Rectal smooth muscle tissue (tissue), 1 donor: ENCODE data around the gene SEMA6A.

Experiments
- H3K27ac ChIP-seq: one replicate; pipeline ENCODE4 v1.7.0; 2013; ENCODE audit warnings: low read depth, low read length, inconsistent platforms
- H3K27me3 ChIP-seq: one replicate; pipeline ENCODE4 v1.7.0; 2013; ENCODE audit warnings: low read length; ENCODE audit not compliant: control insufficient read depth, insufficient read depth
- H3K36me3 ChIP-seq: one replicate; pipeline ENCODE4 v1.7.0; 2013; ENCODE audit warnings: low read length; ENCODE audit not compliant: control insufficient read depth, insufficient read depth
- H3K4me1 ChIP-seq: one replicate; pipeline ENCODE4 v1.7.0; 2013; ENCODE audit warnings: low read length; ENCODE audit not compliant: control insufficient read depth, insufficient read depth
- H3K4me3 ChIP-seq: one replicate; pipeline ENCODE4 v1.7.0; 2013; ENCODE audit warnings: low read length
- H3K9ac ChIP-seq: one replicate; pipeline ENCODE4 v1.7.0; 2013; ENCODE audit warnings: low read length

Gene SEMA6A

DNA sequence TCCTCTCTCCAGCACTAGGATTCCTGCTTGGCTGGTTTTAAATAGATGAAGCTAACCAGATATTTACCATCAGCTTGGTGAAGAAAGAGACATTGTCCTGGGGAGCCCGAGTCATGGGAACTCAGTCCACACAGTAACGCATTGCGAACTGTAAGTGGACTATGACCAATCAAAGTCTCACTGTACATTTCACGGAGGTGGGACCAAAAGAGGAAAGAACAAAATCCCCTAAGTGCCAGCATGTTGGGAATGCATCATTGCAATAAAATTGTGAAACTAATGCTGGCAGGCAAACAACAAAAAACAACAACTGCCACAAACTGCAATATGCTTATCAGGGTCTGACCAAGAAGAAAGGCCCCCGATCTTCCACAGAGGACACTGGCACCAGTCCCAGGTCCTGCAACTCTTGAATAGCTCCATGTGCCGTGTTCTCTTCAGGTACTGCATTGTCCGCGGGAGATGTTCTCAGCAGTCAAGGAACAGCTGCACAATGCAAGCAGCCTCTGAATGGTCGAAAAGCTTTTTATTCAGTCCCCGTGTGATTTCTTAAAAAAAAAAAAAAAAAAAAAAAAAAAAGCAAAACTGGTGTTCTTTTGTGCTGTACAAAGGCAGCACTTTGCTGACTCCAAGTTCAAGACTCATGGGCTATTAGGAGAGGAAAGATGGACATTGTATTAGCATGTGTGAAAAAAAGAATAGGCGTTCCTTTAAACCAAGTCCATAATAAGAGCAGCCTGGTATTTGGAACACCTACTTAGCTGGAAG, 38.1 kb downstream of the SEMA6A start:
- Histone ChIP-seq H3K4me3 (peak overlapping the region; percentile 17), H3K27ac (no peak overlapping the region), H3K36me3 (no peaks in the 10 kb centered on the region), H3K27me3 (no peaks in the 10 kb centered on the region), H3K4me1 (no peaks in the 10 kb centered on the region), H3K9ac (no peak overlapping the region)

DNA sequence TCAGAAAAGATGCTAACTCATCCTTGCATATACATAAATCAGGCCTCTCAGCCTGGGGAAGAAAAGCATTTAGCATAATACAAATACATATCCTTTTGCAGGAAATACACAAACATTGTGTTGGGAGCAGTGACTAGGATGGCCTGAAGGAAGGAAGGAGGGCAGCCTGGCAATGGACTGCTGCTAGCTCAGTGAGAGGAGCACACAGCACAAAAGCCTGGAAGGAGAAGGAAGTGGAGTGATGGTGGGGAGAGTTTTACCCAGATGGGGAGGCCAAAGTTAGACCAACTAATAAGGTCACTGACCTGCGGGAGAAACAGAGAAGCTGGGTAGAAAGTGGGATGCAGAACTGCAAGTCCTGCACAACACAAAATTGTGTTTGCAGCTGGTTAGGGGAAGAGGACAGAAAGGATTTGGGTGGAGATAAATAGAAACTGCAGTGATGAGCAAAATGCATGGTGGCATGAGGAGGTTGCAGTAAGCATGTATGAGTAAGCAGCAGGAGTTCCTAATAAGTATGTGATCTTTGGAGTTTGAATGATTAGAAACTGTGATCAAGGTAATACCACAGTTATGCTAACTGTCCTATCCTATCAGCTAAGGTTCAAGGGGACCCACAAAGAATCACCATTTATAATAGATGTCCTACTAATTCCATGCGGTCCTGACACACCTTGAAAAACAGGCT, 39.5 kb downstream of the SEMA6A start:
- H3K27ac ChIP-seq: no peak overlapping the region
- H3K9ac ChIP-seq: no peak overlapping the region
- no peaks in the 10 kb centered on the region for H3K36me3 ChIP-seq
- H3K4me3 ChIP-seq: no peak overlapping the region
- no peaks in the 10 kb centered on the region for H3K4me1 ChIP-seq
- no peaks in the 10 kb centered on the region for H3K27me3 ChIP-seq

- H3K27me3 ChIP-seq: no peaks in the 10 kb centered on the region
- H3K4me3 ChIP-seq: no peak overlapping the region
- H3K36me3 ChIP-seq: no peaks in the 10 kb centered on the region
- no peak overlapping the region for H3K9ac ChIP-seq
- H3K27ac ChIP-seq: peak overlapping the region; percentile 40
- no peaks in the 10 kb centered on the region for H3K4me1 ChIP-seq
Observed at GRCh38 chr5:116532762-116533525, 41.7 kb downstream of the SEMA6A start.

DNA sequence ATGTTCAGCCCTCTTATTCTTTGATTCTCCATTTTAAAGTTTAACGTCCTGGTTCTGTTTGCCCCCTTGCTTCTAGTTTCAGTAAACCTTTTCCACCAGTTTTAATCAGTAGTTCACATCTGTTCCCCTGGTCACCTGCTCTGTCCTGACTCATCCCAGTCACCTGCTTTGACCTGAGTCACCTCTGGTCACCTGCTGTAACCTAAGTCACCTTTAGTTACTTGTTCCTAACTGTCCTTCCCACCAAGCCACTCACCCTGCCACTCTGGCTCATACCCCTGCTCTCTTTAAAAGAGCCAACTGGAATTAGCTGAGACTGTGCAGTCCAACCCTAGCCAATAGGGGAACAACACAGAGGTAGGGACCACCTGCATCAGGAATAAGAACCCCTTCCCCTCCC, 43.0 kb downstream of the SEMA6A start:
- no peak overlapping the region for H3K4me3 ChIP-seq
- no peaks in the 10 kb centered on the region for H3K27me3 ChIP-seq
- no peaks in the 10 kb centered on the region for H3K36me3 ChIP-seq
- H3K27ac ChIP-seq: no peak overlapping the region
- H3K9ac ChIP-seq: no peak overlapping the region
- H3K4me1 ChIP-seq: no peaks in the 10 kb centered on the region

DNA sequence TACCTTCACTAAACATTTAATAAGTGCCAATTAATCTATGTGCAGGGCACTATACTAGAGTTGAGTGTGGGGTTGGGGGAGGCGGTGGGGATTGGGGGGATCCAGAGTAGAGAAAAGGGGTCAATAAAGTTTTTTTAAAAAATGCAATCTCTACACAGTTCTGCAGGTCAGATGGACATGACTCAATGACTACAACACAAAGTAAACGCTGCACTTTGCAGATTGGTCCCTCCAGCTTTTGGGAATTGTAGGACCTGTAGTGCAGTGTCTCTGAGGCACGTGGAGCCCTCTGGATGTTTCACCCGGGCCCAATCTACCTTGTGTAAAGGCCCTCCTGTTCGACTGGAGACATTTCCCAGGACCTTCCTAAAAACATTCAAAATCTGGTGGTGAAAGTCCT, 43.5 kb downstream of the SEMA6A start:
- Histone ChIP-seq H3K27me3 (no peaks in the 10 kb centered on the region), H3K4me1 (no peaks in the 10 kb centered on the region), H3K4me3 (no peak overlapping the region), H3K36me3 (no peaks in the 10 kb centered on the region), H3K27ac (no peak overlapping the region), H3K9ac (no peak overlapping the region)

DNA sequence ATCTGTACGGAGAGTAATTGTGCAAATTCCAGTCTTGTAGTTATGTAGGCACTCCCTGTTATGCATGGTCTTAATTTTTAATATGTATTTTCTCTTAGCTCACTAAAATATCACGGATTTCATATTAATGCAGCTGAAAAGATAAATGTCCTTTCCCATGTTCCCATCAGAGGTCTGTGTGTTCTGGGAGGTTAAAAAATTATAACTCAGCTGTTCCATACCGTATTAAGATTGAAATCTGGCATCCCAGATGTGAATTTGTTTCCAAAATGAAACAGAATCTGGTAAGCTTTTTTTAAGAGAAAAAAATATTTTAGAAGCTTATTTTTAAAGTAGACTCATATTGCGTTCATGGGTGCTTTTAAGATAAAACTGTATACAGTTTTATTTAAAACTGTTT, 44.3 kb downstream of the SEMA6A start:
- H3K4me1 ChIP-seq: no peaks in the 10 kb centered on the region
- H3K27me3 ChIP-seq: no peaks in the 10 kb centered on the region
- H3K9ac ChIP-seq: no peak overlapping the region
- H3K36me3 ChIP-seq: no peaks in the 10 kb centered on the region
- no peak overlapping the region for H3K4me3 ChIP-seq
- no peak overlapping the region for H3K27ac ChIP-seq

DNA sequence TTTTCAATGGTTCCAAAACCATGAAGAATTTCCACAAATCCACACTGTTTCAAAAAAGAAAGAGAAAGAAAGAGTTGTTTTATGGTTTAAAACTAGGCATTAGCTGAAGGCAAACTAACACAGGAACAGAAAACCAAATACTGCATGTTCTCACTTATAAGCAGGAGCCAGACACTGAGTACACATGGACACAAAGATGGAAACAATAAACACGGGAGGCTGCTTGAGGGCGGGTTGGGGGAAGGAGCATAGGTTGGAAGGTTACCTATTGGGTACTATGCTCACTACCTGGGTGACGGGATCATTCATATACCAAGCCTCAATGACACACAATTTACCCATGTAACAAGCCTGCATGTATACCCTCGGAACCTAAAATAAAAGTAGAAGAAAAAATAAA, 45.0 kb downstream of the SEMA6A start:
- Histone ChIP-seq H3K9ac (no peak overlapping the region), H3K27ac (no peak overlapping the region), H3K36me3 (no peaks in the 10 kb centered on the region), H3K4me1 (peaks cover 4% of the 10 kb centered on the region), H3K4me3 (no peak overlapping the region), H3K27me3 (no peaks in the 10 kb centered on the region)

DNA sequence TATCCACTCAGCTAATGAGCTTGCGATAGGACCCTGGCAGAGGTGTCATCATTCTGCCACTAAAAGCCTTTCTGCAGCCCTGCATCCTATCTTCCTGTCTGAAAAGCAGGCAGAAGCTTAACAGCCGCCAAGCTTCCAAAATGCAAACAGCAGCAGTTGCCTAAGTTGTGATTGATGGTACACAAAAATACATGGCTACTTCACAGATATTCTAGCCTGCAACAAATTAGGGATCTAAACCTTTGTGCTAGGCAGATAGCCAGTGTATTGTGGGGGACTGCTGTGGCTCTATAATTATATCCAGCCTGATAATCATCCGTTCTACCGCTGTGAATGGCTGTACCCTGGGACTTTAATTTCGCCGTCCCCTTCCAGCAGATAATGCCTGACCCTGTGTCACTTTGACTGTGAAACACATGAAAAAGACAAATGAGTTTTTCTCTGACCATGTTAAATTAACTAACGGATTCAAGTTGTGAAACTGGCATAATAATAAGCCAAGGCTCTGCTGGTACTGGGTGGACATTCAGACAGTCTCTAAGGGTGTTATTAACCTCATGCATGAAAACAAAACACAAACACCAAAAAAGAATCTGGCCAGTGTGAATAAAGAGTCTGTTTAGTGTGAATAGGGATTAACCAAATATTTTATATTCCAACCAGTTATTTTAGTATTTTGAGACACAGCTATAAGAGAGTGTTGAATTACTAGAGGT, 45.9 kb downstream of the SEMA6A start:
- Histone ChIP-seq H3K9ac (no peak overlapping the region), H3K4me1 (peaks cover 12% of the 10 kb centered on the region), H3K36me3 (no peaks in the 10 kb centered on the region), H3K27me3 (no peaks in the 10 kb centered on the region), H3K27ac (no peak overlapping the region), H3K4me3 (peak overlapping the region; percentile 17)

DNA sequence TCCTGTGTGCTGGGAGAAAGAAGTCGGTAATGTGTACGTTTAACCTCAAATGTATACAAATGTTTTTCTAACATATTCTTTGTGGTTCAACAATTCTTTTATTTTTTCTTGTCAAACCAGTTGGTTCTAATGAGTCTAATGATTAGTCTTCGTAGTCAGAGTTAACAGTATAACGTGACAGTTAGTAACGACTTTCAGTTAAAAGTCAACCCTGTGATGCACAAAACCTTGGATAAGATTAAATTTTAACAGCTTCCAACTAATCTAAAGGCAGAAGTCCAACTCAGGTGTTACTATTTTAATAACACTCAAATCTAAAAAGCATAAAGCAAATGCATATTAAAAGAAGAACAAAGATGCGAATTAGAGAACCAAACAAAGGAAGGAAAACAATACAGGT, 47.0 kb downstream of the SEMA6A start:
- no peak overlapping the region for H3K27ac ChIP-seq
- H3K36me3 ChIP-seq: no peaks in the 10 kb centered on the region
- H3K9ac ChIP-seq: no peak overlapping the region
- no peak overlapping the region for H3K4me3 ChIP-seq
- no peaks in the 10 kb centered on the region for H3K27me3 ChIP-seq
- H3K4me1 ChIP-seq: peaks cover 18% of the 10 kb centered on the region

DNA sequence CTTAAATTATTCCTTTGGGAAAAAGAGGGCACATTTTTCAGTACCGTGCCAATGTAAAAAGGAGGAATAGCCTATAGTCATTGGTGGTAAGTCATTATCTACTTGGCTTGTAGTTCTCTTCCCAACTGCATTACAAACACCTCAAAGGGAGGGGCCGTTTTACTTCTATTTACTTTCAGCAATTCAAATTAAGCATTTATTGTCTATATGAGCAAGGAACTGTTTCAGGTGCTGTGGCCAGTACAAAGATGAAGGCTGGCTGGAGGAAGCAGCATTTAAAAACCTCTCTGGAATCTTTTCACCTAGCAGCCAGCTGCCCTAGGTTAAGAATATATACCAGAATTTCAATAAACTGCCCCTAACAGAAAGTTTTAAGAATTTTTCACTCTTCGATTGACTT, 48.9 kb downstream of the SEMA6A start:
- H3K9ac ChIP-seq: no peak overlapping the region
- no peaks in the 10 kb centered on the region for H3K36me3 ChIP-seq
- no peaks in the 10 kb centered on the region for H3K27me3 ChIP-seq

DNA sequence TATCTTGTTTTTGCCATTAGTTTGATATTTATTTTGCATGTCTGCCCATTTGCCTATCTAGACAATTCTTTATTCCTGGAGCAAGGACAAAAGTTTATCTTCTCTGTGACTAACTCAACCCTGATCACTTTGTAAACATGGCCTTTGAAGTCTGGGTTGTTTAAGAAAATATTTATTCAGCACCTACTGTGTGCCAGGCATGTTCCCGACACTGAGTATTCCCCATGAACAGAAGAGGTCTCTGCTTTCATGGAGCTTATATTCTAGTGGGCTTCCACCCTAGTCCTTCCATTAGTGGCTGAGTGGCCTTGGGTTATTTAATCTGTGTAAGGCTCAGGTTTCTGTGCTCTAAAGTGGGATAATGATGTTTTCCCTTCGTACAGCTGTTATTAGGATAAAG, 49.7 kb downstream of the SEMA6A start:
- Histone ChIP-seq H3K4me1 (peaks cover 26% of the 10 kb centered on the region), H3K4me3 (no peak overlapping the region), H3K27ac (no peak overlapping the region), H3K27me3 (no peaks in the 10 kb centered on the region), H3K36me3 (no peaks in the 10 kb centered on the region), H3K9ac (no peak overlapping the region)

More for the DNA sequence above, 48.9 kb downstream of the SEMA6A start:
- H3K27ac ChIP-seq: no peak overlapping the region
- H3K4me1 ChIP-seq: peaks cover 26% of the 10 kb centered on the region
- H3K4me3 ChIP-seq: no peak overlapping the region
